AG09309 (cell line): ENCODE data around the gene FAM76B.

Experiments used
- DNase-seq: peaks from one replicate; pipeline ENCODE4 v3.0.0-alpha.2; 2010; ENCODE audit warnings: low read depth
- H3K4me3 ChIP-seq: 2 replicates; pipeline ENCODE4 v1.5.1; 2011; ENCODE audit warnings: mild to moderate bottlenecking, low read depth, low read length, moderate library complexity; ENCODE audit not compliant: control insufficient read depth
- CTCF ChIP-seq: IDR thresholded peaks from 2 replicates; pipeline ENCODE4 v1.5.1; 2011; ENCODE audit warnings: mild to moderate bottlenecking, low read depth, low read length, inconsistent platforms; ENCODE audit not compliant: insufficient read depth, control insufficient read depth; ENCODE audit errors: missing control alignments

Gene FAM76B

GRCh38 chr11:95728790-95729189 is 60.8 kb downstream of the FAM76B start:
- DNase-seq: no peak
- H3K4me3 ChIP-seq: no peak overlapping the region
- TF ChIP-seq CTCF: no peak

GRCh38 chr11:95728094-95728493 is 61.5 kb downstream of the FAM76B start:
- no peak overlapping the region for H3K4me3 ChIP-seq
- DNase-seq: no peak
- TF ChIP-seq CTCF: no peak

GRCh38 chr11:95727620-95728019 is 62.0 kb downstream of the FAM76B start:
- no peak overlapping the region for H3K4me3 ChIP-seq
- no peak for DNase-seq
- TF ChIP-seq CTCF: no peak

GRCh38 chr11:95727111-95727510 is 62.5 kb downstream of the FAM76B start:
- no peak for TF ChIP-seq CTCF
- DNase-seq: no peak
- no peak overlapping the region for H3K4me3 ChIP-seq

GRCh38 chr11:95725196-95725595 is 64.4 kb downstream of the FAM76B start:
- DNase-seq: no peak
- no peak overlapping the region for H3K4me3 ChIP-seq
- TF ChIP-seq CTCF: no peak

GRCh38 chr11:95723361-95723942 is 66.1 kb downstream of the FAM76B start:
- no peak for TF ChIP-seq CTCF
- H3K4me3 ChIP-seq: no peak overlapping the region
- DNase-seq: no peak

GRCh38 chr11:95720195-95720594 is 69.4 kb downstream of the FAM76B start:
- H3K4me3 ChIP-seq: no peak overlapping the region
- no peak for DNase-seq
- no peak for TF ChIP-seq CTCF
